ENCODE results near the gene PRKACA.
A peak's percentile ranks its signal among the peaks of the same experiment; 100 is the strongest.

Gene PRKACA

GRCh38 chr19:14059652-14060155 lies 57.9 kb downstream of the PRKACA start:
- H3K4me3 ChIP-seq (ENCODE audit: low read depth, low read length), result no peak overlapping the region
- no peak for TF ChIP-seq CTCF (IDR thresholded peaks at IDR 0.05; ENCODE audit: insufficient read depth, low read depth, low read length, missing control alignments)
- no peak for DNase-seq (ENCODE audit: low read depth)

GRCh38 chr19:14059093-14059480 lies 58.5 kb downstream of the PRKACA start:
- peak; percentile 35 for DNase-seq (ENCODE audit: low read depth)
- no peak overlapping the region for H3K4me3 ChIP-seq (ENCODE audit: low read depth, low read length)
- peak; percentile 82 for TF ChIP-seq CTCF (IDR thresholded peaks at IDR 0.05; ENCODE audit: insufficient read depth, low read depth, low read length, missing control alignments)

- DNase-seq (ENCODE audit: low read depth), result no peak
- no peak overlapping the region for H3K4me3 ChIP-seq (ENCODE audit: low read depth, low read length)
- TF ChIP-seq CTCF (IDR thresholded peaks at IDR 0.05; ENCODE audit: insufficient read depth, low read depth, low read length, missing control alignments), result no peak
Observed at GRCh38 chr19:14058182-14059092, 59.1 kb downstream of the PRKACA start.

- no peak for TF ChIP-seq CTCF (IDR thresholded peaks at IDR 0.05; ENCODE audit: insufficient read depth, low read depth, low read length, missing control alignments)
- H3K4me3 ChIP-seq (ENCODE audit: low read depth, low read length), result no peak overlapping the region
- DNase-seq (ENCODE audit: low read depth), result no peak
Observed at GRCh38 chr19:14056741-14057356, 60.7 kb downstream of the PRKACA start.

GRCh38 chr19:14056069-14056666 lies 61.4 kb downstream of the PRKACA start:
- H3K4me3 ChIP-seq (ENCODE audit: low read depth, low read length), result no peak overlapping the region
- TF ChIP-seq CTCF (IDR thresholded peaks at IDR 0.05; ENCODE audit: insufficient read depth, low read depth, low read length, missing control alignments), result no peak

GRCh38 chr19:14055396-14055795 lies 62.2 kb downstream of the PRKACA start:
- H3K4me3 ChIP-seq (ENCODE audit: low read depth, low read length), result no peak overlapping the region
- DNase-seq (ENCODE audit: low read depth), result no peak
- no peak for TF ChIP-seq CTCF (IDR thresholded peaks at IDR 0.05; ENCODE audit: insufficient read depth, low read depth, low read length, missing control alignments)

More at GRCh38 chr19:14056069-14056666, 61.4 kb downstream of the PRKACA start:
- no peak for DNase-seq (ENCODE audit: low read depth)

Measured in GM12865 (cell line).